ENCODE data around the gene BTNL8.
A peak's percentile ranks its signal among the peaks of the same experiment; 100 is the strongest.

BTNL8 gene, protein sequence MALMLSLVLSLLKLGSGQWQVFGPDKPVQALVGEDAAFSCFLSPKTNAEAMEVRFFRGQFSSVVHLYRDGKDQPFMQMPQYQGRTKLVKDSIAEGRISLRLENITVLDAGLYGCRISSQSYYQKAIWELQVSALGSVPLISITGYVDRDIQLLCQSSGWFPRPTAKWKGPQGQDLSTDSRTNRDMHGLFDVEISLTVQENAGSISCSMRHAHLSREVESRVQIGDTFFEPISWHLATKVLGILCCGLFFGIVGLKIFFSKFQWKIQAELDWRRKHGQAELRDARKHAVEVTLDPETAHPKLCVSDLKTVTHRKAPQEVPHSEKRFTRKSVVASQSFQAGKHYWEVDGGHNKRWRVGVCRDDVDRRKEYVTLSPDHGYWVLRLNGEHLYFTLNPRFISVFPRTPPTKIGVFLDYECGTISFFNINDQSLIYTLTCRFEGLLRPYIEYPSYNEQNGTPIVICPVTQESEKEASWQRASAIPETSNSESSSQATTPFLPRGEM

DNA sequence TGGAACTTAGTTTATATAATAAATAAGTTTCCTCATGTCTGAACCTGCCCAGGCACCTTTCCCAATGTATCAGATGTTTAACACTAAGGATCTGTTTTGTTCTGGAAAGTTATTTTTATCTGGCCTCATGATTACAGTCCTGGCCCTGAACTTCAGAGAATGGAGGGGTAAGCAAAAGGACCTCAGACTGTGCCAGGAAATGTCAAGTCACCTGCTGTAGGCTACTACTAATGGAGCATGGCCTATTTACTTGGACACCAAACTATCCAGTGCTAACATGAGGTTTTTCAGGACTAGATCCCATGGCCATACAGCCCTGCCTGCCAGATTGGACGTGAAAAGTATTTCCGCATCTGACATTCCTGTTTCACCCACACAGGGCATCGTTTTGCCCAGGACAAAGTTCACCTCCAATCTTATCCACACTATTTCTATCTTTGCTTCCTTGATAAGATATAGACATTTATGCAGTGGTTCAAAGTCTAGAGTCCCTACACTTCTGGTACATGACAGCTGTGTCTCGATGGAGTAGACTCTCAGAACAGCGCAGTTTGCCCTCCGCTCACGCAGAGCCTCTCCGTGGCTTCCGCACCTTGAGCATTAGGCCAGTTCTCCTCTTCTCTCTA is at the start of gene BTNL8:
Gene BTNL8 (plus strand): TSS at position 539 of the 626 bp plus-strand sequence. CDS start 152 bp downstream, outside the sequence.
- no peak within 1 kb of the TSS for H3K27ac ChIP-seq
- no peak within 1 kb of the TSS for H3K4me3 ChIP-seq

DNA sequence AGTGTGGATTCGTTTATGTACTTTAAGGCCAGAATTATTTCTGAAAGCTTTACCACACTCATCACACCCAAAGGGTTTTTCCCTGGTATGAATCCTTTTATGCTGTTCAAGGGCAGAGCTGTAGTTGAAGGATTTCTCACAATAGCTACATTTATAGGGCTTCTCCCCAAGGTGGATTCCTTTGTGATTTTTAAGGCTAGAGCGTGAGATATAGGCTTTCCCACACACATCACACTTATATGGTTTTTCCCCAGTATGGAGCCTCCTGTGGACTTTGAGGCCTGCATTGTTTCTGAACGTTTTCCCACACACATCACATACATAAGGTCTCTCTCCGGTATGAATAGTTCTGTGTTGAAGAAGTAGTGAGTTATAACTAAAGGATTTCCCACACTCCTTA is 49.1 kb upstream of the BTNL8 start:
- Histone ChIP-seq H3K4me3 (no peak overlapping the region), H3K27ac (no peak overlapping the region)

DNA sequence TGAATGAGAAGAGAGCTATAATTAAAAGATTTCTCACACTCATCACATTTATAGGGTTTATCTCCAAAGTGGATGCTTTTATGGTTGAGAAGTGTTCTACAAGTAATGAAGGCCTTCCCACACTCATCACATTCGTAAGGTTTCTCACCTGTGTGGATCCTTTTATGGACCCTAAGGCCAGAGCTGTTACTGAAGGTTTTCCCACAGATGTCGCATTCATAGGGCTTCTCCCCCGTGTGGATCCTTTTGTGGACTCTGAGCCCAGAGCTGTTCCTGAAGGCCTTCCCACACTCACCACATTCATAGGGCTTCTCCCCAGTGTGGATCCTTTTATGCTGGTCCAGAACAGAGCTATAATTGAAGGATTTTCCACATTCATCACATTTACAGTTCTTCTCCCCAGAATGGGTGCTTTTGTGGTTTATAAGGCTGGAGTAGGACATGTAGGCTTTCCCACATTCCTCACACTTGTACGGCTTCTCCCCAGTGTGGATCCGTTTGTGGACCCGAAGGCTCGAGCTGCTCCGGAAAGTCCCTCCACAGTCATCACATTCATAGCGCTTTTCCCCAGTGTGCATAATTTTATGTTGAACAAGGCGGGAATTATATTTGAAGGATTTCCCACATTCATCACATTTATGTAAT is 48.4 kb upstream of the BTNL8 start:
- Histone ChIP-seq H3K27ac (no peak overlapping the region), H3K4me3 (no peak overlapping the region)

DNA sequence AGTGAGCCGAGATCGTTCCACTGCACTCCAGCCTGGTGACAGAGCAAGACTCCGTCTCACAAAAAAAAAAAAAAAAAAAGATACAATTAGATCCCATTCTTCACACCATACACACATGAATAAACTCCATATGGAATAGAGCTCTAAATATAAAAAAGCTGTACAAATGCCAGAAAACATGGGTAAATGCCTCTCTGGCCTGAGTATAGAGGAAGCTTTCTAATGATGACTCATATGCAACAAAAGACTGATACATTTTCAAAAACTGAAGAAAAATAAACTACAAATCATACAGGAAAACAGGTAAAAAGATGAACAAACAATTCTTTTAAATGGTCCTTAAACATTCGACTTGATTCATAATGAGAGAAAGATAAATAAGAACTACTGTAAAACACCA is 46.5 kb upstream of the BTNL8 start:
- no peak overlapping the region for H3K27ac ChIP-seq
- H3K4me3 ChIP-seq: no peak overlapping the region

DNA sequence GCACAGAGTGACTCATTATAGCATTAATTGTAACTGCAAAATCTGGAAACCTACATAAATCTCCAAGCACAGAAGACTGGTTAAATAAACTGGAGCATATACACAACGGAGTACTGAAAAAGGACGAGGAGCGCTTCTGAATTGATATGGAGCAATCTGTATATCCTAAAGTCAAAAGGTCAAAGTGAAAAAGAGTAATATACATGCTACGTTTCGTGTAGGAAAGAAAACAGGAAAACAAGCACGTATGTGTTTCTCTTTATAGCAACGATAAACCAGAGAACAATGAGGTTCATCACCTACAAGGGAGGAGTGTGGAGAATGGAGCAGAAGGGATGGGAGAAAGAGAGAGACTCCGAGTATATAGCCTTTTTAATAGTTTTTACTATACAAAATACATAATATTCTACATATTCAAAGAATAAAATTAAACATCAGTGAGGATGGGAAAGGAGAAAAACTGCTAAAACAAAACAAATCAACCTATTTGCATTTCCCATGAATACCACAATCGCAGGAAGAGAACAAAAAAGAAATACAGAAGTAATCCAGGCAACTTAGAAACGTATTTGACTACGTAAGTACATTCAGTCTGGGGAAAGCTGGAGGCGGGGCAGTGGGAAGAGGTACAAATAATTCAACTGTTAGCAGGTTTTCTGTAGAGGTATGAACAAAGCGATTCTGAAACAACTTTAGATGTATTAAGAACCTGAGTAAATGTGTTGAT is 45.7 kb upstream of the BTNL8 start:
- Histone ChIP-seq H3K27ac (no peak overlapping the region), H3K4me3 (no peak overlapping the region)

DNA sequence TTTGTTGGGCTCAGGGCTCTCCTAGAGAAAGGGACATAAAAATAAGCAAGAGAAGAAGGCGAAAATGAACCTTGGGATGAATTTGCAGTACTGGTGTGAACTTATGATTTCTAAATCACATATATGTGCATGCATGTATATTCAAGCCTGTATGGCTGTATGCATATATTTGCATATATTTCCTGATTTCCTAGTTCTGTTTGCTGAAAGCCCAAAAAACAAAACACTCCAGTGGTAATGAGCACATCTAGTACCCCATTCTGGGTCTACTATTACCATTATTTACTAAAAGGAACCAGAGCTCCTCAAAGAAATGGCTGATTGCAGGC is 45.1 kb upstream of the BTNL8 start:
- no peak overlapping the region for H3K4me3 ChIP-seq
- no peak overlapping the region for H3K27ac ChIP-seq

DNA sequence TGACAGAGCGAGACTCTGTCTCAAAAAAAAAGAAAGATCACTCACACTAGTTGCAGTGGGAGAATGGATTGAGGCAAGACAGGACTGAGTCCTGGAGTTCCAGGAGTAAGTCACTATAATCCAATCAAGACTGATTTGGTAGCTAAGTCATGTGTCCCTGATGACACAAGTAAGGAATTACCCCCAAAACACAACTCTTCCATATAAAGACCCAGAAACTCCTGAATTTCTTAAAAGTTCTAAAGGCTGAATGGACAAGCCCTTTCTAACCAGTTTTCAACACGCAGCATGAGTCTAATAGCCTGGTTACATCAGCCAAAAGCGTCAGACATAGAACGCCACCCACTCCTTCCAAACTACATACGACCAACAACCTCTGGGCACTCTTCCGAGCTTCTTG is 40.4 kb upstream of the BTNL8 start:
- Histone ChIP-seq H3K27ac (no peak overlapping the region), H3K4me3 (no peak overlapping the region)

DNA sequence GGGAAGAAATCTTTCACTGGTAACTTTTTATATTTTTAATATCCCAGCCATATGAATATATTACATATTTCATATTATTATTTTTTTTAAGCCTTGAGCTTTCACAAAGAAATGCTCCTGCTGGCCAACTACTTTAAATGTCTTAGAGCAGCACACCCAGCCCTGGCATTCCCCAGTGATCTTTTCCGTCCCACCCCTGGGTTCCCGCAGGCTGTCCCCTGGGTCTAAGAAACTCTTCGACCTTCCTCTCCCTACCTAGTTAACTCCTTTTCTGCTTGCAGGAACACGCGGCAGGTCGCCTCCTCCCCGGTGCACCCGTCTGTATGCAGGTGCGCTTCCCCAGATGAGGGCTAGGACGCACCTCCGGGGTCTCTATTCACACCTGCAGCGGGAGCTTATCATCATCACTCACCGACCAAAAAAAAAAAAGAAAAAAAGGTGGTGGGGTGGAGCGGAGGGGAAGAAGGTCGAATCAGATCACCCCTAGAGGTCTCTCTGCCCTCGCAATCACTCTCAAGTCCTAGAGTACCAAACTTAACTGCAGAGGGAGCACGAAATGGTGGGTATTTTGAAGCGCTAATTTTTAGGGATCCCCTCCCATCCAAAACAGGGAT is 38.6 kb upstream of the BTNL8 start:
- H3K27ac ChIP-seq: peak overlapping the region; percentile 65 to 96 (median 88)
- peak overlapping the region; percentile 49 to 92 (median 63) for H3K4me3 ChIP-seq

DNA sequence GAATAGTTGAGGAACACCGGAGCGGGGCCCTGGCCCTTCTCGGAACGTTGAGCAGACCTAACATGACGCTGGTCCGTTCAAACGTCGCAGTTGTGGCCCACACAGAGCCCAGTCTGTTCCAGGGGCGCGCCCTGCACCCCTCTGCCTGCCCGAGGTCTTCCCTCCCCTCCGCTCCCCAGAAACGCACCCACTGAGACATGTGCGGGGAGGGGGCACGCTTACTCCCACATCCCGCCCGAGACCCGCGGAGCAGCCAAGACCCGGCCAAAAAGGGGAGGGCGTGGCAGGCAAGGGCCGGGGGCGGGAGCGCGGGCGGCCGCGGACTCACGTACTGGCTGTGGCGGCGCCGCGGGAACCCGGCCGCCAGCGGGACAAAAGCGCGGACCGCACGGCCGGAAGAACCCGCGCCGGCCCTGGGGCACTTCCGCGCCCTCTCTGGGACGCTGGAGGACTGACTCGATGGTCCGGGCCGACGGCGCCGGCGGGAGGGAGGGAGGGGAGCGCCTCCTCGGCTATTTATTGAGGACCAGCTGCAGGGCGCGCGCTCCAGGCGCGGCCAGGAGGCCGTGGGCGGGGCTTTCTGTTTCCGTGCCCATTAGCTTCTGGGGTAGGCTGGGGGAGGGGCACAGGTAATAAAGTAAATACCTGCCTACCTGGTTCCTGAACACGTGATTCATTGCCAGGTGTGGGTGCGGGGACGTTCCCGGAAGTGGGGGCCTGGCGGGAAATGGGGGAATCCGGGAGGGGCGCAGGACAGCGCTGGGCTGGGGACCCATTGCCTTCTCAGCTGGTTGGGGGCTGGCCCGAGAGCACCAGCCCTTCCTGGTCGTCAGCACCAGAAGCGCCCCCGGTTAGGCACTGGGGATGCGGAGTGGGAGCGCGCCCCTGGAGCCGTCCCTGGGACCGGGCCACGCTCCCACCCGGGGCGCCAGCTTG is 37.8 kb upstream of the BTNL8 start, which contains the start of gene ZFP62:
Gene ZFP62 (minus strand): TSS at position 390 of the 936 bp plus-strand sequence. CDS start 57 bp downstream, at position 333.
- H3K27ac ChIP-seq: peak within 1 kb of the TSS; percentile 65 to 96 (median 88)
- peak within 1 kb of the TSS; percentile 49 to 92 (median 63) for H3K4me3 ChIP-seq

DNA sequence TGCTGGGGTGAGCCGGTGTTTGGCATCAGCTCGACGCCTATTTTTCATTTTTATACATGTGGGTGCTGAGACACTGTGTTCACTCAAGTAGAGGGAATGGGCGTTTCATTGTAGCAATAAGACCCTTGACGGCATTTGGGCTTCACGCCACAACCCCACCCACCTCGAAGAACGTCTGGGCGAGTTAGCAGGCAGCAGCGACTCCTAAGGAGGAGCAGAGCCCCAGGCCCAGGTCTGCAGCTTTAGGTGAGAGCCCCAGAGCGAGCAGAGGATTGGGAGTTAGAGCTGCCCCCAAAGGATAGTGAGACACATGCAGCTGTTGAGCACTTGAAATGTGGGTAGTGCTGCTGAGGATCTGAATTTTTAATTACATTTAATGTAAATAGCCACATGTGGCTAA is 36.3 kb upstream of the BTNL8 start:
- Histone ChIP-seq H3K4me3 (no peak overlapping the region), H3K27ac (peak overlapping the region in 1 of 21 experiments; percentile 45)

DNA sequence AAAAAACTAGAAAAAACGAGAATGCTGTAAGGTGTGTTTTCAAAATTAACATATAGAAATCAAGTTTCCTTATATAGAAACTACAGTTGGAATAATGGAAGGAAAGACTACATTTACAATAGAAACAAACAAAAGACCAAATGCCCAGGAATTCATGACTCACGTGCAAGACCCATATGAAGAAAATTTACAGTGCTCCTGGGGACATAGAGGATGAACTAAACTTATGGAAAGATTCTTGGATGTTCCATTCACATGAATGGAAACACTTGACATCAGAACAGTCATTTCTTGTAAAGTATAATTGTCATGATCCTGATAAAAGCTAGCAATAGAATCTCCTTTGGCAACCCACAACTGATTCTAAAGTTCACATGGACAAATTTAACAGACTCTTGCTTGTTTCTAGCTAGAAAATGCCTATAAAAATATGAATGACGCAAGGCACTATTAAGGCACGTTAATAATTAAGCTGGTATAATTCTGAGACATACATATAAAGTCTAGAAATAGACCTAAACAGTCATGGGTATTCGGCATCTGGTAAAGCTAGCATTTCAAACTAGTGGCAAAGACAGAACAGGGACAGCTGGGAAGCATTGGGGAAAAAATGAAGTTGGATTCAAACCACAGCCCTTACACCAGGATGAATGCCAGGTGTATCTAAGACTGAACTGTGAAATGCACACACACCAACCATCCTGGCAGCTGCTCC is 32.8 kb upstream of the BTNL8 start:
- H3K27ac ChIP-seq: no peak overlapping the region
- H3K4me3 ChIP-seq: no peak overlapping the region

DNA sequence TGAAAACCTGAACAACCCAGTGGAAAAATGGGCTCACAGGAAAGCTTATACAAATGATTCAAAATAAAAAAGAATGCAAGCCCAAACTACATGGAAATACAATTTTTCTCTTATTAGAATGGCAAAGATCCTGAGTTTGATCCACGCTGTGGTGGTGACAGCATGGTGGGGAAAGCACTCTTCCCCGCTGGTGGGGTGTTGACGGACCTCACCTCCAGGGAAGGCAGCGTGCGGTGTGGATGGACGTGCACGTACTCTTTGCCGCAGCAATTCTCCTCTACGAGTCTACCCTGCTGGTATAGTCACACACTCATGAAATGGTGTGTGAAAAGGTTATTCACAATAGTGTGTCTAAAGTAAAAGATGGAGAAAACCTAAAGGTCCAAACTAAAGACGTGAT is 32.0 kb upstream of the BTNL8 start:
- H3K4me3 ChIP-seq: no peak overlapping the region

DNA sequence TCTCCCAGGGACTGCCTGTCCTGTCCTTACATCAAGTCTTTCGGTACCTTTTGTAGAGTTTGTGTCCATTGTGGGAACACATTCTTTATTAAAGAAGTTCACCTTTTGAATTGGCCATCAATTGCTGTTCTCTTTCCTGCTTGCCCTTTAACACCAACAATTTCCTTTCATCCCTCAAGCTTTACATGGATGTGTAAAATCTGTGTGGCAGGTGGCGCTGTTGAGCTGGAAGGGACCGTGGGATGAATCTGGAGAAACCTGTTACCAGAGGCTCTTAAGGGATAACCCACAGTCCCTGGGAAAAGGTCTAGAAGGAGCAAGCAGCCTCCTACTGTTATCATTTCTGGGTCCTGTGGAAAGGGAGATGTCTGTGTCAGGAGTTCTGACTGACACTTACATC is 30.0 kb upstream of the BTNL8 start:
- Histone ChIP-seq H3K27ac (no peak overlapping the region), H3K4me3 (no peak overlapping the region)

More for the DNA sequence above, 32.0 kb upstream of the BTNL8 start:
- H3K27ac ChIP-seq: no peak overlapping the region

DNA sequence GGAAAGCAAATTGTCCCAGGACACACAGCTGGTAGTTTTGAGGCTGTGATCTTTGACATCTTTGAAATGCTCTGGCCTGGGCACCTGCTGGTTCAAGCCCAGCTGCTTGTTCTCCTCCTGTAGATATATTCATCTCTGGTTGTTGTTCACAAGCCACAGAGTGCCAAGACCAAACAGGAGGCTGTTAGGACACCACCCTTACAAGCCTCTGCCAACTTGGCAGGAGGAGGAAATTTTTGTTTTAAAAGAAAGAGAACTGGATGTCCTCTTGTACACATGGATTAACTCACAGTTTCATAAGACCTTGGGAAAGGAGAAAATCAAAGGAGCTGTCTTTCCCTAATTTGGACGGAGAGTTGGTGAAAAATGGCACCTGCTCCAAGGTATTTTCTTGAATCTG is 29.4 kb upstream of the BTNL8 start:
- Histone ChIP-seq H3K27ac (no peak overlapping the region), H3K4me3 (no peak overlapping the region)

DNA sequence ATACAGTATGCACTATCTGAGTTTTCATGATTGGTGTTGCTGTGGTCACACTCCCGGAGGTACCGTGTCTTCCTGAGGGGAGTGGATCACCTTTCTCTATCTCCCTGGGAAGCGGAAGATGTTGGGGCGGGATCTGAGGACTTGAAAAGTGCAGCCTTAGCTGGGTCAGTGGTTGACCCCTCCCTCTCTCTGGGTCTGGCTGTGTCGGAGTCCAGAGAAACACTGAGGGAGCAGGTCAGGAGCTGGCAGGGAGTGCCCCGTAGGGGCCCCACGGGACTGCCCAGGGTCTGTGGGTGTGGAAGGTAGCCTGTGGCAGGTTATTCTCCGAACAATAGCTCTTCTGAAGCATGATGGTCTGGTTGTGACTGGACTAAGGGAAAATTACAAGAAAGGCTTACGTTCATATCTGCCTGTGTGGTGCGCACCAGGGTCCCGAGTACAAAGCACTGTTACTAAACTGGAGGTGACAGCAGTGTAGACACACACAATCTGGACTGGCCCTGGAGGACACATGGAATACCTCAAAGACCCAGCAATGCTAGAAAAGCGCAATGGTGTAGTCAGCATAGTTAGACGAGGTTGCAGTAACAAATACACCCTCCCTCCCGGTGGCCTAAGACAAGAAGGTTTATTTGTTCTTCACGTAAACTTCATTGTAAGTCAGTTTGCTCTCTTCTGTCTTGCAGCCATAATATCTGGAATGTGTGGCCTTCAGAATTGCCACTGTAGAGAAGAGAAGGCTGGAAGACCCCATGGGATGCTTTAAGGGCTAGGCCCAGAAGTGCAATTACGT is 28.5 kb upstream of the BTNL8 start:
- H3K27ac ChIP-seq: peak overlapping the region in 1 of 21 experiments; percentile 7
- no peak overlapping the region for H3K4me3 ChIP-seq

DNA sequence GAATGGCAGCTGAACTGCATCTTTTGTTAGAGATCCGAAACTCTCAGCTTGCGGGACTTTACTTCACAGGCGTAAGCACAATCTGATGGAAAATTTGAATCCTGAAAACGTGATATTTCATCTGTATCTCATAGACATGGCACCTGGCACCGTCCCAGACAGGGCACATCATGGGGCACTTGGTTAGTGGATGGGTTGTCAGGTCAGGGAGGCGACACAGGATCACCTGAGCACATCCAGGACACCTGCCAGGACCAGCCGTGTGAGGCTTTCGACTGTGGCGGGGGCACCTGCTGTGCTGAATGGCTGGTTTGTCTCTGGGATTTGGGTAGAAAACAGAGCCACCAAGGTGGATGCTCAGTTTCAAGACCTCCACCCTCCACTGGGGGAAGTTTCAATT is 26.5 kb upstream of the BTNL8 start:
- H3K4me3 ChIP-seq: no peak overlapping the region

More for the DNA sequence above, 26.5 kb upstream of the BTNL8 start:
- H3K27ac ChIP-seq: peak overlapping the region in 1 of 21 experiments; percentile 58

All from skin epidermis (tissue), 12 donors.